PC-9 (cell line): ENCODE results near the gene IFNL2. TPM values are rescaled to one million over a fixed set of nuclear protein-coding genes. Genes with fewer than 3 reads are reported as not detected.

Experiments
- BruUV-seq: library from RNA; stranded (reverse); fragments of 400-500 nt; replicated peaks from 2 replicates; lab custom pipeline; 2021; lab: Mats Ljungman, UMichigan
- CTCF ChIA-PET: fragments of 300-600 bp; sonication (Branson Sonifier 250); formaldehyde crosslinking; loops from one replicate; lab custom pipeline; 2022; ENCODE audit warnings: antibody characterized with exemption; lab: Charles Lee
- POLR2A ChIA-PET: fragments of 300-600 bp; sonication (Branson Sonifier 250); formaldehyde crosslinking; loops from one replicate; lab custom pipeline; 2022; ENCODE audit warnings: antibody characterized with exemption; ENCODE audit not compliant: unreplicated experiment; lab: Charles Lee
- DNase-seq, 2 experiments: peaks; one replicate each; pipeline versions ENCODE4 v3.0.0 to v3.0.0-alpha.2; 2015 to 2022; ENCODE audit warnings: mixed read lengths in 1 of 2
- H2AFZ ChIP-seq: fragments of 200-600 bp; sonication (generic); 2 replicates; pipeline ENCODE4 v1.8.1; 2017; ENCODE audit warnings: antibody characterized with exemption
- H3F3A ChIP-seq: fragments of 200-600 bp; sonication (generic); 2 replicates; pipeline ENCODE4 v1.8.1; 2017; ENCODE audit warnings: antibody characterized with exemption, mild to moderate bottlenecking, low read depth; ENCODE audit not compliant: insufficient read depth
- H3K27ac ChIP-seq: fragments of 200-600 bp; sonication (generic); 2 replicates; pipeline ENCODE4 v1.6.1; 2016; ENCODE audit warnings: mixed run types
- H3K27me3 ChIP-seq: fragments of 200-600 bp; sonication (generic); 2 replicates; pipeline ENCODE4 v1.6.1; 2016; ENCODE audit warnings: low read depth, mixed run types; ENCODE audit not compliant: insufficient read depth
- H3K36me3 ChIP-seq: fragments of 200-600 bp; sonication (generic); 2 replicates; pipeline ENCODE4 v1.6.1; 2016; ENCODE audit warnings: low read depth, mixed run types
- H3K4me1 ChIP-seq: fragments of 200-600 bp; sonication (generic); replicated peaks from 2 replicates; pipeline ENCODE4 v1.6.1; 2016; ENCODE audit warnings: mixed run types; ENCODE audit not compliant: insufficient read depth
- H3K4me2 ChIP-seq: fragments of 200-600 bp; sonication (generic); 2 replicates; pipeline ENCODE4 v1.6.1; 2017; ENCODE audit warnings: mixed run types
- H3K4me3 ChIP-seq: fragments of 200-600 bp; sonication (generic); 2 replicates; pipeline ENCODE4 v1.6.1; 2016; ENCODE audit warnings: mixed run types
- H3K79me2 ChIP-seq: fragments of 200-600 bp; sonication (generic); 2 replicates; pipeline ENCODE4 v1.6.1; 2017; ENCODE audit warnings: low read depth, mixed run types
- H3K9me2 ChIP-seq: fragments of 200-600 bp; sonication (generic); 2 replicates; pipeline ENCODE4 v1.8.1; 2017; ENCODE audit warnings: mild to moderate bottlenecking; ENCODE audit not compliant: insufficient read depth
- H3K9me3 ChIP-seq: fragments of 200-600 bp; sonication (generic); 2 replicates; pipeline ENCODE4 v1.8.1; 2016; ENCODE audit warnings: low read depth; ENCODE audit not compliant: insufficient read depth
- H4K20me1 ChIP-seq: fragments of 200-600 bp; sonication (generic); 2 replicates; pipeline ENCODE4 v1.8.1; 2017; ENCODE audit not compliant: insufficient read depth
- EZH2 ChIP-seq: fragments of 200-600 bp; sonication (generic); IDR thresholded peaks from 2 replicates; pipeline ENCODE4 v1.8.0; 2017; ENCODE audit warnings: antibody characterized with exemption, low read depth
- intact Hi-C: fragments of 100-400 bp; cut with micrococcal nuclease; formaldehyde crosslinking; loops from one replicate; pipeline ENCODE4 v1.10.0; 2022; ENCODE audit not compliant: unreplicated experiment
- total RNA-seq: library from RNA; stranded (reverse); gene quantifications from 2 replicates; pipeline ENCODE4 v1.2.3, GENCODE V29; 2021
- TF ChIP-seq, protein P1 (sequence below): fragments of 200-600 bp; sonication (generic); conservative IDR thresholded peaks from 2 replicates; pipeline ENCODE4 v1.6.1; 2017; ENCODE audit warnings: mixed run types, antibody characterized with exemption, mild to moderate bottlenecking, moderate library complexity

Gene IFNL2
- total RNA-seq, 1 experiment from 2014 or later, result not detected

DNA sequence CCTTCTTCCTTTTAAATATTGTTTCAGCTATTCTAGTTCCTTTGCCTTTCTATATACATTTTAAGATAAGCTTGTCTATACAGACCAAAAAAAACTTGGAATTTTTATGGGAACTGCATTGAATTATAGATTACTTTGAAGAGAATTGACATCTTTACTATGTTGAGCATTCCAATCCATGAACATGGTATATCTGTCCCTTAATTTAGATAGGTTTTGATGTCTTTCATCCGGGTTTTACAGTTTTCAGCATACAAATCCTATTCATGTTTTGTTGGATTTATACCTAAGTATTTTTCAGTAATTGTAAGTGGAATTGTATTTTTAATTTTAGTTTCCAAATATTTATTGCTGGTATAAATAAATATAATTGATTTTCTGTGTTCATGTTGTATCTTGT is 15.8 kb downstream of the IFNL2 start:
- intact Hi-C loops, result no loop called here
- Histone ChIP-seq H3F3A (peaks cover 3% of the 10 kb centered on the region; the same call in 1 of the 2 replicates), H3K27ac (no peak overlapping the region), H3K4me1 (no peaks in the 10 kb centered on the region), H3K27me3 (no peaks in the 10 kb centered on the region), H3K36me3 (no peaks in the 10 kb centered on the region), H3K9me3 (peaks cover 6% of the 10 kb centered on the region; the same call in 1 of the 2 replicates), H3K9me2 (no peaks in the 10 kb centered on the region), H2AFZ (no peak overlapping the region), H4K20me1 (no peaks in the 10 kb centered on the region), H3K4me2 (no peak overlapping the region), H3K79me2 (no peaks in the 10 kb centered on the region), H3K4me3 (no peak overlapping the region)
- CTCF ChIA-PET, result no interaction called here
- no peak for DNase-seq
- TF ChIP-seq, protein P1, sequence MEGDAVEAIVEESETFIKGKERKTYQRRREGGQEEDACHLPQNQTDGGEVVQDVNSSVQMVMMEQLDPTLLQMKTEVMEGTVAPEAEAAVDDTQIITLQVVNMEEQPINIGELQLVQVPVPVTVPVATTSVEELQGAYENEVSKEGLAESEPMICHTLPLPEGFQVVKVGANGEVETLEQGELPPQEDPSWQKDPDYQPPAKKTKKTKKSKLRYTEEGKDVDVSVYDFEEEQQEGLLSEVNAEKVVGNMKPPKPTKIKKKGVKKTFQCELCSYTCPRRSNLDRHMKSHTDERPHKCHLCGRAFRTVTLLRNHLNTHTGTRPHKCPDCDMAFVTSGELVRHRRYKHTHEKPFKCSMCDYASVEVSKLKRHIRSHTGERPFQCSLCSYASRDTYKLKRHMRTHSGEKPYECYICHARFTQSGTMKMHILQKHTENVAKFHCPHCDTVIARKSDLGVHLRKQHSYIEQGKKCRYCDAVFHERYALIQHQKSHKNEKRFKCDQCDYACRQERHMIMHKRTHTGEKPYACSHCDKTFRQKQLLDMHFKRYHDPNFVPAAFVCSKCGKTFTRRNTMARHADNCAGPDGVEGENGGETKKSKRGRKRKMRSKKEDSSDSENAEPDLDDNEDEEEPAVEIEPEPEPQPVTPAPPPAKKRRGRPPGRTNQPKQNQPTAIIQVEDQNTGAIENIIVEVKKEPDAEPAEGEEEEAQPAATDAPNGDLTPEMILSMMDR, result no peak
- no peak for TF ChIP-seq EZH2
- POLR2A ChIA-PET, result no interaction called here
- BruUV-seq, result no TSS peak

DNA sequence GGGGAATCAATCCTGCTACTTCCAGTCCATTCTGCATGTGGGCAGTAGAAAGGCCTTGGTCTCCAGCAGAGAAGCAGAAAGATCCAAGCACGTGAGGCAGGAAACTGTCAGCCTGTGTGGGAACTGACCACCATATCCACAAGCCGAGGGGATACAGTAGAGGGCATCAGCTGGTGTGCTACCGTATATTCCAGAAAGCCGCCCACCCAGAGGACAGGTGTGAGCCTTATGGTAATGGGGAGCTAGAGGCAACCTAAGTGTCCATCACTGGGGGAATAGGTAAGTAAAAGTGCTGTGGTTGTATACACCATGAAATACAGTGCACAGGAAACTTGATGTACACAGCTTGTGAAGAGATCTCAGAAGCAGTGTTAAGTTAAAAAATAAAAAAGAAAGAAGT is 25.2 kb downstream of the IFNL2 start:
- H3K27me3 ChIP-seq, result no peaks in the 10 kb centered on the region
- no peak overlapping the region for H3K27ac ChIP-seq
- H3K36me3 ChIP-seq, result no peaks in the 10 kb centered on the region
- H3K4me1 ChIP-seq, result peaks cover 12% of the 10 kb centered on the region
- no peaks in the 10 kb centered on the region for H3K79me2 ChIP-seq
- H3F3A ChIP-seq, result peaks cover 7% of the 10 kb centered on the region; the same call in 1 of the 2 replicates
- H4K20me1 ChIP-seq, result no peaks in the 10 kb centered on the region
- H3K4me2 ChIP-seq, result no peak overlapping the region
- ChIA-PET POLR2A (no interaction called here), CTCF (no interaction called here)
- no peaks in the 10 kb centered on the region for H3K9me3 ChIP-seq
- BruUV-seq, result no TSS peak
- H3K4me3 ChIP-seq, result no peak overlapping the region
- H2AFZ ChIP-seq, result no peak overlapping the region
- no peak for DNase-seq
- no peaks in the 10 kb centered on the region for H3K9me2 ChIP-seq
- TF ChIP-seq, protein P1, result no peak
- no peak for TF ChIP-seq EZH2
- intact Hi-C loops, result no loop called here

DNA sequence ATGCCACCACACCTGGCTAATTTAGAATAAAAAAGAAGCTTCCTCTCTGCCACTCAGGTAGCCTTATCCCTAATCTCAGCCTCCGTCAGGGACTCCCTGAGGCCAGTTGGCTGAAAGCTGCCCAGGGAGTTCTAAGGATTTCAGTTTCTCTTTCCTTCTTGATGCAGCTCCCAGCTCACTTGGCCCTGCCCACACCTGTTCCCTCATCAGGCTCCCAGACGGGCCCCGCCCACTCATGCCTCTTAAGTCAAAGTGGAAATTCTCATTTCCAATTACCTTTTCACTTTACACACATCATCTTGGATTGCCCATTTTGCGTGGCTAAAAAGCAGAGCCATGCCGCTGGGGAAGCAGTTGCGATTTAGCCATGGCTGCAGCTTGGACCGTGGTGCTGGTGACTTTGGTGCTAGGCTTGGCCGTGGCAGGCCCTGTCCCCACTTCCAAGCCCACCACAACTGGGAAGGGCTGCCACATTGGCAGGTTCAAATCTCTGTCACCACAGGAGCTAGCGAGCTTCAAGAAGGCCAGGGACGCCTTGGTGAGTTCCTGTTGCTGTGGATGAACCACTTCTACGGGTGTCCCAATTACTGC is 28.0 kb downstream of the IFNL2 start, which contains the start of gene IFNL1:
Gene IFNL1 (plus strand): TSS at position 353 of the 591 bp plus-strand sequence. CDS start 15 bp downstream, at position 368.
- Histone ChIP-seq H3K27ac (no peak within 1 kb of the TSS), H3K27me3 (no peaks in the 10 kb centered on the region), H3K9me3 (no peaks in the 10 kb centered on the region), H3K4me2 (no peak within 1 kb of the TSS), H3K4me3 (no peak within 1 kb of the TSS), H3K4me1 (peaks cover 12% of the 10 kb centered on the region), H3K79me2 (no peaks in the 10 kb centered on the region), H3K9me2 (no peaks in the 10 kb centered on the region), H2AFZ (no peak within 1 kb of the TSS), H3F3A (peaks cover 7% of the 10 kb centered on the region; the same call in 1 of the 2 replicates), H3K36me3 (no peaks in the 10 kb centered on the region), H4K20me1 (no peaks in the 10 kb centered on the region)
- TF ChIP-seq, protein P1, result no peak
- no peak for TF ChIP-seq EZH2
- DNase-seq, result peak; percentile 36 to 47
- intact Hi-C loops, result no loop called here
- ChIA-PET POLR2A (interaction anchor here (0.6 kb wide), 1 partner anchor 14 kb away, joined by 3 read pairs; no protein-coding TSS in a partner anchor), CTCF (interaction anchor here (0.6 kb wide), 2 partner anchors 16 to 51 kb away, joined by 3 read pairs; no protein-coding TSS in a partner anchor)
- no TSS peak for BruUV-seq
